ENCODE results near the gene GRAMD2A.
A peak's percentile ranks its signal among the peaks of the same experiment; 100 is the strongest.

Gene GRAMD2A

DNA sequence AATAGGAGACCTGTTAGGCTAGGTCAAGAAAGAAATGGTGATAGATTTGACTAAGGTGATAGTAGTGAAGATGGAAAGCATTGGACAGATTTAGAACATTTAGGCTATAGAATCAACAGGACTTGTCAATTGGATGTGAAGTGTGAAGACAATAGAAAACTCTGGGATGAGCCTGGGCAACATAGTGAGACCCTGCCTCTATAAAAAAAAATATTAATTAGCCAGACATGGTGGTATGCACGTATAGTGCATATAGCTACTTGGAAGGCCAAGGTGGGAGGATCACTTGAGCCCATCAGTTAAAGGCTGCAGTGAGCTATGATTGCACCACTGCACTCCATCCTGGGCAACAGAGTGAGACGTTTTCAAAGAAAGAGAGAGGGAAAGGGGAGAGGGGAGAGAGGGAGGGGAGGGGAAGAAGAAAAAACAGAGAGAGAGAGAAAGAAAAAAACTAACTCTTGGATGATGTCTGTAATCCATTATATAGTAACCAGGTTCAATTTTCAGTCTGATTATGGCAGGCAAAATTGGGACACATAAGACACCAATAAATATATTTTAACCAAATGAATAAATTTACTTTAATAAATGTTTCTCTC, 69.8 kb downstream of the GRAMD2A start:
- Histone ChIP-seq H3K27me3 (ENCODE audit: insufficient read depth, low read length) (no peaks in the 10 kb centered on the region), H3F3A (ENCODE audit: insufficient read depth, low read length) (no peaks in the 10 kb centered on the region), H3K4me3 (ENCODE audit: low read depth, low read length, poor library complexity, severe bottlenecking) (no peak overlapping the region), H3K9me3 (ENCODE audit: low read length) (no peaks in the 10 kb centered on the region), H2AFZ (ENCODE audit: low read length) (no peak overlapping the region), H3K79me2 (ENCODE audit: insufficient read depth, low read length) (no peaks in the 10 kb centered on the region), H3K4me1 (ENCODE audit: insufficient read depth, low read length, severe bottlenecking) (peaks cover 19% of the 10 kb centered on the region), H3K9me2 (ENCODE audit: low read depth, low read length) (no peaks in the 10 kb centered on the region), H4K20me1 (ENCODE audit: insufficient read depth, low read length) (no peaks in the 10 kb centered on the region), H3K36me3 (ENCODE audit: insufficient read depth, low read length) (no peaks in the 10 kb centered on the region), H3K9ac (ENCODE audit: low read length) (no peak overlapping the region), H3K27ac (ENCODE audit: low read depth, low read length, poor library complexity, severe bottlenecking) (no peak overlapping the region), H3K4me2 (ENCODE audit: low read length) (no peak overlapping the region)
- no peak for TF ChIP-seq EZH2 (IDR thresholded peaks at IDR 0.05; ENCODE audit: borderline replicate concordance, low read length)
- TF ChIP-seq, protein P1, sequence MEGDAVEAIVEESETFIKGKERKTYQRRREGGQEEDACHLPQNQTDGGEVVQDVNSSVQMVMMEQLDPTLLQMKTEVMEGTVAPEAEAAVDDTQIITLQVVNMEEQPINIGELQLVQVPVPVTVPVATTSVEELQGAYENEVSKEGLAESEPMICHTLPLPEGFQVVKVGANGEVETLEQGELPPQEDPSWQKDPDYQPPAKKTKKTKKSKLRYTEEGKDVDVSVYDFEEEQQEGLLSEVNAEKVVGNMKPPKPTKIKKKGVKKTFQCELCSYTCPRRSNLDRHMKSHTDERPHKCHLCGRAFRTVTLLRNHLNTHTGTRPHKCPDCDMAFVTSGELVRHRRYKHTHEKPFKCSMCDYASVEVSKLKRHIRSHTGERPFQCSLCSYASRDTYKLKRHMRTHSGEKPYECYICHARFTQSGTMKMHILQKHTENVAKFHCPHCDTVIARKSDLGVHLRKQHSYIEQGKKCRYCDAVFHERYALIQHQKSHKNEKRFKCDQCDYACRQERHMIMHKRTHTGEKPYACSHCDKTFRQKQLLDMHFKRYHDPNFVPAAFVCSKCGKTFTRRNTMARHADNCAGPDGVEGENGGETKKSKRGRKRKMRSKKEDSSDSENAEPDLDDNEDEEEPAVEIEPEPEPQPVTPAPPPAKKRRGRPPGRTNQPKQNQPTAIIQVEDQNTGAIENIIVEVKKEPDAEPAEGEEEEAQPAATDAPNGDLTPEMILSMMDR (IDR thresholded peaks at IDR 0.05; ENCODE audit: low read length) = no peak

DNA sequence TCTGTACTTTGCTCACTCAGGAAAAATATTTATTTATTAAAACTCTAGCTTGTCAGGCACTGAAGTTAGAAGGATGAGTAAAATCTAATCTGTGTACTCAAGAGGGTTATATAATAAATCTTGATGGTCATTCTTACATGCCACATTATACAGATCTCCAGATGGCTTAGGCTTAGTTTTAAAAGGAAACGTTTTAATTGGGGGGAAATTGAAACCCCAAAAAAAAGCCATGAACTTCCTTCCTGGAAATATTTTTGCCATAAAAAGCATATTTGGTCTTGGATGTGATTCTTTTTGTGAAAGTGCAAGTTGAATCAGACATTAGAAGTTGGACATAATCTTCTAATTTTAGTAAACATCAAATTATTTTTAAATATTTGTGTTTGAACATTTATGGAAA, 73.4 kb downstream of the GRAMD2A start:
- H3K4me2 ChIP-seq (ENCODE audit: low read length) = no peak overlapping the region
- no peaks in the 10 kb centered on the region for H3K36me3 ChIP-seq (ENCODE audit: insufficient read depth, low read length)
- H3K79me2 ChIP-seq (ENCODE audit: insufficient read depth, low read length) = no peaks in the 10 kb centered on the region
- H3K27ac ChIP-seq (ENCODE audit: low read depth, low read length, poor library complexity, severe bottlenecking) = no peak overlapping the region
- no peaks in the 10 kb centered on the region for H3K9me2 ChIP-seq (ENCODE audit: low read depth, low read length)
- H2AFZ ChIP-seq (ENCODE audit: low read length) = no peak overlapping the region
- TF ChIP-seq EZH2 (IDR thresholded peaks at IDR 0.05; ENCODE audit: borderline replicate concordance, low read length) = no peak
- TF ChIP-seq, protein P1 (IDR thresholded peaks at IDR 0.05; ENCODE audit: low read length) = no peak
- H4K20me1 ChIP-seq (ENCODE audit: insufficient read depth, low read length) = no peaks in the 10 kb centered on the region
- no peak overlapping the region for H3K4me3 ChIP-seq (ENCODE audit: low read depth, low read length, poor library complexity, severe bottlenecking)
- H3K9ac ChIP-seq (ENCODE audit: low read length) = no peak overlapping the region
- H3K27me3 ChIP-seq (ENCODE audit: insufficient read depth, low read length) = no peaks in the 10 kb centered on the region
- peaks cover 11% of the 10 kb centered on the region for H3K4me1 ChIP-seq (ENCODE audit: insufficient read depth, low read length, severe bottlenecking)
- H3K9me3 ChIP-seq (ENCODE audit: low read length) = no peaks in the 10 kb centered on the region
- no peaks in the 10 kb centered on the region for H3F3A ChIP-seq (ENCODE audit: insufficient read depth, low read length)

DNA sequence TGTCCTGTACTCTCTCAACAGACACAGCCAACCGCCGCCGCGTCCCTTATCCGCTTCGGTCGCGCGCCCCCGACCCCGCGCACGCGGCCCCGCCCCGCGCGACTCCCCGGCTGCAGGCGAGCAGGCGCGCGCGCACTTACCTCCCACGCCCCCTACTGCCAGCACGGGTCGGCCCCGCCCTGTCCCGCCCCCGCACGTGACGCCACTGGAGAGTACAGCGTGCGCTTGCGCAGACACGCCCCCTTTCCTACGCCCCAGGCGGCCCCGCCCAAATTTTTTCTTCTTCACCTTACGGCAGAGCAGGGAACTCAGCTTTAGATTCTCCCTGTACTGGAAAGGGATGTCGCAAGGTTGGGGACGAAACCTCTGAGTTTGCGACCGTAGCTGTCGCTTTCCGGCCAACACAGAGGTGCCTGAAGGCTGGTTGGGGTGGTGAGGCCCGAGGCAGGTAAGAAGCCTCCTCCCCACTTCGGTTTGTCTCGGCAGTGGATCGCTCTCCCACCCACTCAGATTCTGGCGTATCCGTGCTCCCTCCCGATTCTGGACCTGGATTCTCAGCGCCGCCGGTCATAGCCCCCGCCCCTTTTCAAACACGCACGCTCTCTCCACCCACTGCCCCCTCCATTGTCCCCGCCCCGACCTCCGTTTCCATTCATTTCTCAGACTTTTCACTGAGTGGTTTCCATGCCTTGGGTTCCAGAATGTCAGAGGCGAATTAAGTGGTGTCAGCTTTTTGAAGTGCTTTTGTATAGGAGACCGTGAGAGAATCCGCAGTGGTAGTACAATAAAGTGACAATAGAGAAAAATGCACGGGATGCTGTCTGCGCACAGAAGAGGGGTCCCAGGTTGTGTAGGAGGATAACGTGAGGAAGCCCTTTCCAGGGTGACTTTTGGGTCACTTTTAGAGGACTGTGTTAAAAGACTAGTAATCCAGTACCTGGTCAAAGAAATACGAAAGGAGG, 79.3 kb downstream of the GRAMD2A start, which contains the start of the genes MYO9A and SENP8:
Gene MYO9A, minus strand, starts transcription at position 134 of the 962 bp plus-strand sequence. CDS start 71,587 bp downstream, outside the sequence.
Gene SENP8, plus strand, starts transcription at position 387 of the 962 bp plus-strand sequence. CDS start 21,221 bp downstream, outside the sequence.
- peak within 1 kb of the TSS; percentile 81 for H3K27ac ChIP-seq (ENCODE audit: low read depth, low read length, poor library complexity, severe bottlenecking)
- H3K9me2 ChIP-seq (ENCODE audit: low read depth, low read length) = no peaks in the 10 kb centered on the region
- H4K20me1 ChIP-seq (ENCODE audit: insufficient read depth, low read length) = no peaks in the 10 kb centered on the region
- H3K4me3 ChIP-seq (ENCODE audit: low read depth, low read length, poor library complexity, severe bottlenecking) = peak within 1 kb of the TSS; percentile 87
- peaks cover 49% of the 10 kb centered on the region for H3K4me1 ChIP-seq (ENCODE audit: insufficient read depth, low read length, severe bottlenecking)
- peak within 1 kb of the TSS; percentile 75; the same call in 1 of the 2 replicates for H2AFZ ChIP-seq (ENCODE audit: low read length)
- no peak for TF ChIP-seq EZH2 (IDR thresholded peaks at IDR 0.05; ENCODE audit: borderline replicate concordance, low read length)
- TF ChIP-seq, protein P1 (IDR thresholded peaks at IDR 0.05; ENCODE audit: low read length) = no peak
- H3K9me3 ChIP-seq (ENCODE audit: low read length) = no peaks in the 10 kb centered on the region
- H3K4me2 ChIP-seq (ENCODE audit: low read length) = peak within 1 kb of the TSS; percentile 98
- H3K27me3 ChIP-seq (ENCODE audit: insufficient read depth, low read length) = no peaks in the 10 kb centered on the region
- peaks cover 30% of the 10 kb centered on the region for H3K79me2 ChIP-seq (ENCODE audit: insufficient read depth, low read length)
- no peaks in the 10 kb centered on the region for H3K36me3 ChIP-seq (ENCODE audit: insufficient read depth, low read length)
- no peaks in the 10 kb centered on the region for H3F3A ChIP-seq (ENCODE audit: insufficient read depth, low read length)
- H3K9ac ChIP-seq (ENCODE audit: low read length) = peak within 1 kb of the TSS; percentile 85
